Endothelial cell of umbilical vein (primary cell): ENCODE measurements around the gene CFAP77. TPM values are rescaled to one million over a fixed set of nuclear protein-coding genes. Genes with fewer than 3 reads are reported as not detected.

Source experiments
- BruUV-seq: library from RNA; stranded (reverse); fragments of 400-500 nt; replicated peaks from 2 replicates; lab custom pipeline; 2021; lab: Mats Ljungman, UMichigan
- CTCF ChIA-PET: fragments of 300-600, 350-600 bp; sonication (Branson Sonifier 250); formaldehyde crosslinking; loops from one replicate; lab custom pipeline; 2021; ENCODE audit warnings: antibody characterized with exemption, inconsistent platforms; lab: Charles Lee
- POLR2A ChIA-PET: fragments of 300-600, 350-600 bp; sonication (Branson Sonifier 250); formaldehyde crosslinking; loops from one replicate; lab custom pipeline; 2021; ENCODE audit warnings: antibody characterized with exemption, inconsistent platforms; lab: Charles Lee
- DNase-seq: peaks from one replicate; pipeline ENCODE4 v3.0.0-alpha.2; 2011; ENCODE audit warnings: low read depth, low spot score
- FAIRE-seq: peaks from 2 replicates; lab custom pipeline; 2011; peaks lifted over from hg19 to GRCh38; lab: Jason Lieb, UNC
- H2AFZ ChIP-seq: 2 replicates; pipeline ENCODE4 v1.6.0; 2012; ENCODE audit warnings: low read depth, low read length, control low read depth, inconsistent platforms
- H3K27ac ChIP-seq: 2 replicates; pipeline ENCODE4 v1.5.1; 2011; ENCODE audit warnings: low read depth, mild to moderate bottlenecking, control low read depth, low read length, moderate library complexity; ENCODE audit not compliant: insufficient read depth
- H3K27me3 ChIP-seq, 2 experiments: 2 replicates each; pipeline versions ENCODE4 v1.6.0 to v1.6.1; 2011; ENCODE audit warnings: low read length in 2 of 2, mixed read lengths in 1 of 2; ENCODE audit not compliant: control insufficient read depth in 2 of 2, insufficient read depth in 2 of 2
- H3K36me3 ChIP-seq, 2 experiments: 2 replicates in 1 of 2; 3 replicates in 1 of 2; pipeline ENCODE4 v1.5.1; 2011; ENCODE audit warnings: low read length in 2 of 2, mild to moderate bottlenecking in 1 of 2, moderate library complexity in 1 of 2; ENCODE audit not compliant: control insufficient read depth in 2 of 2, insufficient read depth in 2 of 2; ENCODE audit errors: extremely low read depth in 1 of 2
- H3K4me1 ChIP-seq: 3 replicates; pipeline ENCODE4 v1.5.1; 2011; ENCODE audit warnings: mild to moderate bottlenecking, low read length; ENCODE audit not compliant: control insufficient read depth, insufficient read depth; ENCODE audit errors: extremely low read depth
- H3K4me2 ChIP-seq: 2 replicates; pipeline ENCODE4 v1.6.1; 2011; ENCODE audit warnings: low read length, control low read depth, mixed read lengths; ENCODE audit not compliant: insufficient read depth
- H3K4me3 ChIP-seq, 3 experiments: fragments of 200-600 bp in 1 of 3; sonication (generic), shearing (Covaris generic) in 1 of 3; replicated peaks in 1 of 3; 2 replicates each; pipeline ENCODE4 v1.5.1; 2011 to 2016; ENCODE audit warnings: control low read depth in 3 of 3, low read length in 3 of 3, mild to moderate bottlenecking in 2 of 3, inconsistent platforms in 1 of 3, low read depth in 1 of 3, moderate library complexity in 1 of 3; ENCODE audit not compliant: insufficient read depth in 1 of 3
- H3K79me2 ChIP-seq: 2 replicates; pipeline ENCODE4 v1.6.0; 2012; ENCODE audit warnings: low read length, inconsistent platforms; ENCODE audit not compliant: control insufficient read depth, insufficient read depth
- H3K9ac ChIP-seq: replicated peaks from 2 replicates; pipeline ENCODE3; 2011; ENCODE audit warnings: low read length, control low read depth; ENCODE audit not compliant: insufficient read depth; ENCODE audit errors: extremely low read depth
- H3K9me1 ChIP-seq: replicated peaks from 3 replicates; pipeline ENCODE4 v1.6.0; 2011; ENCODE audit warnings: mild to moderate bottlenecking, low read length; ENCODE audit not compliant: control insufficient read depth, insufficient read depth; ENCODE audit errors: extremely low read depth
- H3K9me3 ChIP-seq: replicated peaks from 2 replicates; pipeline ENCODE4 v1.5.1; 2012; ENCODE audit warnings: low read length, inconsistent platforms; ENCODE audit not compliant: control insufficient read depth, insufficient read depth
- H4K20me1 ChIP-seq: replicated peaks from 2 replicates; pipeline ENCODE3; 2011; ENCODE audit warnings: mild to moderate bottlenecking, low read length; ENCODE audit not compliant: control insufficient read depth, insufficient read depth; ENCODE audit errors: extremely low read depth
- CTCF ChIP-seq, 2 donors: IDR thresholded peaks; 1 replicate in 1 of 2; 2 replicates in 1 of 2; pipeline ENCODE4 v1.5.1; 2011; ENCODE audit warnings: low read length in 2 of 2, mild to moderate bottlenecking in 2 of 2, moderate library complexity in 2 of 2, control low read depth in 1 of 2, inconsistent platforms in 1 of 2, low read depth in 1 of 2; ENCODE audit not compliant: insufficient read depth in 1 of 2; ENCODE audit errors: extremely low read depth in 1 of 2
- EZH2 ChIP-seq: IDR thresholded peaks from 2 replicates; pipeline ENCODE4 v1.6.1; 2012; ENCODE audit warnings: borderline replicate concordance, low read depth, mild to moderate bottlenecking, moderate library complexity, low read length, inconsistent platforms; ENCODE audit not compliant: severe bottlenecking
- FOS ChIP-seq: IDR thresholded peaks from 2 replicates; pipeline ENCODE4 v1.6.1; 2011; ENCODE audit warnings: mild to moderate bottlenecking, low read length, moderate library complexity, borderline replicate concordance; ENCODE audit not compliant: insufficient read depth
- GATA2 ChIP-seq: IDR thresholded peaks from 2 replicates; pipeline ENCODE4 v1.7.0; 2011; ENCODE audit warnings: low read depth, mild to moderate bottlenecking, moderate library complexity, mixed read lengths, low read length; ENCODE audit not compliant: insufficient read length, insufficient read depth
- JUN ChIP-seq: IDR thresholded peaks from 2 replicates; pipeline ENCODE4 v1.6.1; 2011; ENCODE audit warnings: borderline replicate concordance, low read depth; ENCODE audit not compliant: insufficient read length, insufficient read depth
- MAX ChIP-seq: IDR thresholded peaks from 2 replicates; pipeline ENCODE4 v1.6.1; 2011; ENCODE audit not compliant: insufficient read depth, insufficient read length
- MYC ChIP-seq: IDR thresholded peaks from one replicate; pipeline ENCODE4 v1.6.1; 2011; ENCODE audit warnings: mild to moderate bottlenecking, low read depth, low read length
- POLR2A ChIP-seq: IDR thresholded peaks from 2 replicates; pipeline ENCODE4 v1.6.1; 2012; ENCODE audit warnings: low read depth, mild to moderate bottlenecking, control low read depth, low read length
- POLR2AphosphoS5 ChIP-seq: IDR thresholded peaks from 2 replicates; pipeline ENCODE4 v1.6.1; 2012; ENCODE audit warnings: low read depth, mild to moderate bottlenecking, control low read depth, low read length, moderate library complexity; ENCODE audit not compliant: insufficient read depth
- dilution Hi-C: fragments of 300-500 bp; cut with MboI; formaldehyde crosslinking; loops from one replicate; pipeline ENCODE4 v1.15.0; 2019; ENCODE audit warnings: low sequenced_read_pairs; ENCODE audit not compliant: extremely low pct_ligation_motif_present
- intact Hi-C: fragments of 100-400 bp; cut with micrococcal nuclease; formaldehyde crosslinking; loops from one replicate; pipeline ENCODE4 v1.10.0; 2022
- polyA plus RNA-seq, 4 experiments: library from polyadenylated mRNA; depleted of rRNA in 3 of 4; stranded (reverse) in 3 of 4; unstranded in 1 of 4; fragments of >200 nt; gene quantifications; 2 replicates each; pipeline versions ENCODE4 v1.2.1 to v1.2.3, GENCODE V29; 2011 to 2012; ENCODE audit warnings: missing spikeins in 1 of 4
- total RNA-seq: library from RNA; stranded (reverse); gene quantifications from 2 replicates; pipeline ENCODE4 v1.2.3, GENCODE V29; 2021

The CFAP77 gene
- total and polyA plus RNA-seq, 2 donors (not counting 3 experiments of a cell fraction or from before 2014, with no cell fraction given) = not detected

GRCh38 chr9:132430998-132431397 is 21.0 kb downstream of the CFAP77 start:
- ChIA-PET CTCF (interaction anchor here (0.6 kb wide), 1 partner anchor 359 kb away, joined by 3 read pairs; no protein-coding TSS in a partner anchor), POLR2A (no interaction called here)

GRCh38 chr9:132434881-132435280 is 24.9 kb downstream of the CFAP77 start:
- H3K9ac ChIP-seq = no peak overlapping the region
- dilution Hi-C loops (no loop called here), intact Hi-C loops (no loop called here)
- no peaks in the 10 kb centered on the region for H4K20me1 ChIP-seq
- no peak overlapping the region for H3K27ac ChIP-seq
- no peak overlapping the region for H3K4me2 ChIP-seq
- no peaks in the 10 kb centered on the region for H3K9me1 ChIP-seq
- H3K27me3 ChIP-seq = peaks cover 2 to 6% of the 10 kb centered on the region in 2 experiments
- no TSS peak for BruUV-seq
- ChIA-PET CTCF (interaction anchor here (0.8 kb wide), 1 partner anchor 22 kb away, joined by 3 read pairs; no protein-coding TSS in a partner anchor), POLR2A (no interaction called here)
- H3K4me1 ChIP-seq = no peaks in the 10 kb centered on the region
- DNase-seq = no peak
- no peak for FAIRE-seq
- no peak for TF ChIP-seq POLR2A
- TF ChIP-seq FOS = no peak
- TF ChIP-seq JUN = no peak
- no peak for TF ChIP-seq MAX
- TF ChIP-seq EZH2 = no peak
- no peak for TF ChIP-seq GATA2
- no peak for TF ChIP-seq POLR2AphosphoS5
- no peak for TF ChIP-seq CTCF (IDR thresholded peaks at IDR 0.05; ENCODE audit: extremely low read depth in 1 of 2, insufficient read depth in 1 of 2, low read depth in 1 of 2, low read length in 2 of 2)
- no peak for TF ChIP-seq MYC
- no peaks in the 10 kb centered on the region for H3K79me2 ChIP-seq
- no peak overlapping the region for H2AFZ ChIP-seq
- no peaks in the 10 kb centered on the region for H3K9me3 ChIP-seq
- H3K36me3 ChIP-seq = no peaks in the 10 kb centered on the region
- H3K4me3 ChIP-seq = no peak overlapping the region

More at GRCh38 chr9:132430998-132431397, 21.0 kb downstream of the CFAP77 start:
- peaks cover 15% of the 10 kb centered on the region in 2 experiments for H3K27me3 ChIP-seq
- H3K27ac ChIP-seq = no peak overlapping the region
- H2AFZ ChIP-seq = no peak overlapping the region
- TF ChIP-seq GATA2 = no peak
- no peak for TF ChIP-seq POLR2A
- no peaks in the 10 kb centered on the region for H3K9me3 ChIP-seq
- no peaks in the 10 kb centered on the region for H3K79me2 ChIP-seq
- dilution Hi-C loops (no loop called here), intact Hi-C loops (no loop called here)
- DNase-seq = no peak
- H3K36me3 ChIP-seq = no peaks in the 10 kb centered on the region
- H4K20me1 ChIP-seq = no peaks in the 10 kb centered on the region
- BruUV-seq = no TSS peak
- no peak overlapping the region for H3K4me3 ChIP-seq
- H3K9ac ChIP-seq = no peak overlapping the region
- H3K4me2 ChIP-seq = no peak overlapping the region
- FAIRE-seq = no peak
- H3K4me1 ChIP-seq = no peaks in the 10 kb centered on the region
- no peaks in the 10 kb centered on the region for H3K9me1 ChIP-seq
